ENCODE measurements around the gene PDE4D.
"Not testable (repeated sequence)": the region's sequence is repeated elsewhere in the genome, so short reads cannot be mapped to it uniquely, and the experiment has no call there.

The PDE4D gene

DNA sequence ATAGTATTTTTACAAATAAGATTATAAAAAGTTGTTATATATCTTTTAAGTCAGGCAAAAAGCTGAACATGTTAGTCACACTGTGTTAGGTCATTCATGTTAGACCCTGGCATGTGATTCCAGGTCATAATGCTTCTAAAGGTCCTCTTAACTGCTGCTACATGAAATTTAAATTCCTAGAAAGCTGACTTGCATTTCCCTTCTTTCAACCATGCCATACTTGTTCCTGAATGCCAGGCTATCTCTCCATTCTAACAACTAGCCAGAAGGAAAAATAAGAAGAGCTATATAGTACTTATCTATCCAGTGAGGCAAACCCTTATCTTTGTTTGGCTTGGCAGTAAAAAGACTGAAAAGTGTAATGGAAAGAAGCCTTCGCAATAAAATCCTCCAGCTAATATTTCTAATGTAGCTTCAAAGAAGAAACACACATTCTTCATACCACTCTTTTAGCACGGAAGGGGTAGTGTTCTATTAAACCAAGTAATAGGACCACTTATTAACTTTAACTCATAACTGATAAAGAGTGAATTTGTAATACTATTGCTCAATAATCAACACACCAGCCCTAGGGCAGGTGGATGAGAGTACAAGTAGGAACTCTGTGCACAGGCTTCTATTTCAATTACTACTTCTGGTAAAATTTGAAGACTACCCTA lies 310.2 kb downstream of the PDE4D start:
- no peak for DNase-seq (ENCODE audit: low spot score)

DNA sequence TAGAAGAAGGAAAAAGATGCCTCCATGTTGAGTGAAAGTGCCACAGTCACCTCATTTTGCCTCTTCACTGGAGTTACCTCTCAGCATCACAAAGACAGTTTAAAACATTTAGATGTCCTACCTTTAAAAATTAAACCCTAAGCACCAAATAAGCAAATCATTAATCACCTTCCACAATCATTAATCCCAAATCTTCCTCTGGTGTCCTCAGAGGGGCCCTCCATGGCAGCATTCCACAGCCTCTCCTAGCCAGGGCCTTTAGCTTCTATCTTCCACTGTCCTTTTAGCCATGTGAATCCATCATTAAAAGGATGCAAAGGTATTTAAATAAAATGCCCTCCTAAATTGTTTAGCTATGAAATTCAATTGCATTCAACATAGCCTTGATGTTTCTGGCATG lies 310.8 kb downstream of the PDE4D start:
- no peak for DNase-seq (ENCODE audit: low spot score)

DNA sequence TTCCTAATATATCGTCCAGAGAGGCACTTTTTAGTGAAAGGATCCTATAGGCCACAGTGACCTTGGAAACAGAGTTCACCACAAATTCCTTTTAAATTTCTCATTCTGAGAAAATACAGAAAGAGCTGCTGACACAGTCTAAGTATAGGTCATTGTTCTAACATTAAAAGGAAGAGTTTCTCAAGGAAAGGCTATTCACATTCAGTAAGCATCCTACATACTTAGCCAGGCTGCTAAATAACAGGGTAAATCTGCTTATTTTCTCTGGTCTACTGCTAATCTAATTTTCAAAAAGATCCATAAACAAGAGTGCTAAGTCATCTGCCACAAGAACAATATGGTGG lies 313.7 kb downstream of the PDE4D start:
- DNase-seq (ENCODE audit: low spot score): no peak

DNA sequence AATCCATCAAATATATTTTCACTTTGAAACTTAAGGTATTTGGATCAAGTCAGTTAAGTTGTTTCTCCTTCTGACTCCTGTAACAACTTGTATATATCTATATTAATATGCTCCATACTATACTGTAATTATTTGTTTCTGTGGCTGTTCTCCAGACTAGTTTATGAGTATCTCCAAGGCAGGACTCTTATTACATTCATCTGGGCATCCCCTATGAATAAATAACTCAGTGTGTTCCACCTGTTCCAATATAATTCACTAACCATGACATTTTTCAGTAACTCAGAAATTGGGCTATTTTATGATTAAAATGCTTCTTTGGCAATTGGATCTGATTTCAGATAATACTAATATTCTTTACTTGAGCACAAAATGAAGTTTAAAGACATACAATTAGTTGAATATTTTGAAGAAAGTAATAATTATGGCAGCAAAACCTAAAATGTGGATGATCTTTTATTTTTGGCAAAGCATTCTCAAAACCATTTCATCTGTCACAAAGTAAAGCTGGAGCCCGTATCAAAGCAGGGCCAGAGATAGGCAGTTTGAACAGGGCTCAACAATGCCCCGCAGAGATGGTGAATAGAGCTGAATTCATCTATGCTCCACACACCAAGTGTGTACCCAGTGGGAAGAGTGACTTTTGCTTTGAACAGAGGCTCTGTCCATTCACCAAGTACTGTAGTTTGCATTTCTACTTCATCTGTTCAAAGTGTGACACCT lies 314.3 kb downstream of the PDE4D start:
- peak; percentile 65 for DNase-seq (ENCODE audit: low spot score)

DNA sequence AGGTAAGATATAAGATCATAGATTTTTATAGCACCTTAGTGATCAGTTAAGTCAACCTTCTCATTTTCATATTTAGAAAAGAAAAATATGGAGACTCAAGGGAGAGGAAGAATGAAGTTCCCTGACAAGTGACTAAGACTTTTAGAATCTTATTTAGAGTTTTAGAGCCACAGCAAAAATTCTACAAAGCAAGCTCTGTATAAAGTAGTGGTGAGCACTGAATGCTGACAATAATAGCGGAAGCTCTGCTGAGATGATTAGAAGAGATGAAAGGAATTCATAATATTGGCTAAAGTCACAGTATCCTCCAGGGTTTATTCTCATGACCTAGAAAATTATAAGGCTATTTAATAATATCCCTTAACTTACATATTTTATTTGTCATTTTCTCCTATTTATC lies 316.0 kb downstream of the PDE4D start:
- DNase-seq (ENCODE audit: low spot score): no peak

DNA sequence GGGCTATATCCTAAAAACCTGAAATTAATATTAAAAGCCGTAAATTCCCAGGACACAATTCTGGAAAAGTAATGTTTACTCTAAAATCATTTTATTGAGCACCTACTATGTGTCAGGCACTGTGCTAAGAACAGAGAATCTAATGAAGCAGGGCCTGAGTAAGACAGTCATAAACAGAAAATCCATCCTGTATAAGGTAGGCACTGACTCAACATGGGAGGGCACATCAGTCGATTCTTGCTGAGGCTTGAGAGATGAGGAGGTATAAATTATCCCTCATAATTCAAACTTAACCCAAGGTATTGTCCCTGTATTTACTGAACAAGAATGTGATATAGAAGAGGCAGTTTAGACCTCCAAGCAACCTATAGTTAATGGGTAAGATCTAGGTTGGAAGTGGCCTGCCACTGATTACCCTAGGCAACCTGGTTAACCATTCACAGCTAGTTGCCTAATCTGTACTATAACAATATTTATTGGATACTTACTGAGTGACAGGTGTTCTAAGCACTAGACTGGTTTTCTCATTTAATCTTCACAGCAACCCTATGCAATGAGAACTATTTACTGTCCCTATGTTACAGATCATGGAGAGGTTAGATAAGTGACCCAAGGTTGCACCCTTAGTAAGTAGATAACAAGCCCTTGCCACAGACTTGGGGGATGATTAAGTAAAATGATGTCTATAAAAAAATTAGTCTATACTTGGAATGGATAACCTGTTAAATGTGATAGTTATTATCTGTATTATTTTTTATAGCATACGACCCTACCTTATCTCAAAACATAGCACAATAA lies 317.7 kb downstream of the PDE4D start:
- DNase-seq (ENCODE audit: low spot score): no peak

DNA sequence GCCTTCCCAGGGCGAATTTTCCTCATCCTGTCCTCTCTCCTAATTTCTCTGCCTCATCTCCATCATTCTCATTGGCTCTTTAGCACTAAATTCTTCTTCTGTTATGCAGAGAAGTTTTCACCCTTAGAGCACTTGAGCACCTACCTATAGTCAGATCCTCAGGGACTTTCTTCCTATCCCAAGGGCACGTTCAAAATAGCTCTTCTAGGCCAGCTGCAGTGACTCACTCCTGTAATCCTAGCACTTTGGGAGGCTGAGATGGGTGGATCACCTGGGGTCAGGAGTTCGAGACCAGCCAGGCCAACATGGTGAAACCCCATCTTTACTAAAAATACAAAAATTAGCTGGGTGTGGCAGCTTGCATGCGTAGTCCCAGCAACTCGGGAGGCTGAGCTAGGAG lies 320.0 kb downstream of the PDE4D start:
- DNase-seq (ENCODE audit: low spot score): not testable (repeated sequence)

DNA sequence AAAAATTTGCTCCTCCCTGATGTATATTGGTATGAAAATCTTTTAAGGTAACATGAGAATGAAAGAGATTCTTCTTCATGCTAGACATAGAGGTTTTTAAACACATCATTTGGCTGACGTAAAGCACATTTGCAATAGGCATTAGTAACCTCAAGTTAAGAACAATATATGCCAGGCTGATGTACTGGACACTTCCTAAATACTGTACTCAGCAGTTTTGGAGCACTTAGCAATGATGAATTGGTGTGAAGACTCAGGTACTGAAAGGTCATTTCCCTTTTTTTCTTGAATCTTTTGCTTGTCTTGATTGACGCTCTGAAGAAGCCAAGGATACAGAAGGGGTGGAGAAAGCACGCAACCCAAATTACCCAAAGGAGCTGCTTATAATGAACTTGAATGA lies 322.5 kb downstream of the PDE4D start:
- no peak for DNase-seq (ENCODE audit: low spot score)

DNA sequence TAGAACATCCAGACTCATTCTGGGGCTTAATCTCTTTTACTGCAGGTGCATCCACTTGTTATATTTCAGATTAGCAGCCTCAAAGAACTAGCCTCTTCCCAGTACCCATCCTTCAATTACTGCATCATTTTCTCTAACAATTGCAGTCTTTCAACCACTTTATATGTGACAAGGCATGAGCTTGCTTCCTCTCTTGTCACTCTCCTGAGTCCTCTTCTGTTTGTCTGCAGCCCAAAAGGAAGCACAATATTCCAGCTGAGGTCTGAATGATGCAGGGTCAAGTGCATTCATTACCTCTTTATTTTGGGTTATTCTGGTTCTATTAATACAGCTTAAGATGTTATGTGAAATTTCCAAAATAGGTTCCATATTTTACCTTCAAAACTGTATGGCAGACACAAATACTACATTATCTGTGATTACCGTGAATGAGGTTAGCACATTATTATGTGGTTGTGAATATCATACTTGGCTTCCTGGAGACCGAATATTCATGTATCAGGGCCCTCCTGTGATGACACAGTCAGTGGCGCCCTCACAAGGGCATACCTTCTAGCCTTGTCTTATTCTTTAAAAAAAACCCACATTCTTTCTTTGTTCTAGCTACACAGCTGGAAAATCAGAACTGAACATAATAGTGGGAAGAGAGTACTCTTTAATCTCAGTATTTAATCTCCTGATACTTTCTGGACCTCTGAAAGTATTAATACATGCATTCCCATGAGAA lies 323.8 kb downstream of the PDE4D start:
- no peak for DNase-seq (ENCODE audit: low spot score)

DNA sequence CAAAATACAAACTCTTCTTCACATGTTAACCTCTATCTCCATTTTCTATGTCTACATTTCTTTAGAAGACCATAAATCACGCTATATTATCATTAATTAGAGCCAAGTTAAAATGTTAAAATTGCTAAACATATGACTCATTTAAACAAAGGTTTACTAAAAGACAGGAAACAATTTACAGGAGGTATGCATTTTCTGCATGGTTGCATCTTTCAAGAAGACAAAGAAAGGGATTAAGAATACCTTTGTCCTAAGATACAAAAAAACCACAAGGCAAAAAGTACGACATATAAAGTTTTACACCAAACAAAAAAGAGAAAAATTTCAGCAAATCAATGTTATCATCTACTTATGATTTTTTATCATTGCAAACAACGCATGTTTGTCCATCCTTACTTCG lies 324.4 kb downstream of the PDE4D start:
- no peak for DNase-seq (ENCODE audit: low spot score)

DNA sequence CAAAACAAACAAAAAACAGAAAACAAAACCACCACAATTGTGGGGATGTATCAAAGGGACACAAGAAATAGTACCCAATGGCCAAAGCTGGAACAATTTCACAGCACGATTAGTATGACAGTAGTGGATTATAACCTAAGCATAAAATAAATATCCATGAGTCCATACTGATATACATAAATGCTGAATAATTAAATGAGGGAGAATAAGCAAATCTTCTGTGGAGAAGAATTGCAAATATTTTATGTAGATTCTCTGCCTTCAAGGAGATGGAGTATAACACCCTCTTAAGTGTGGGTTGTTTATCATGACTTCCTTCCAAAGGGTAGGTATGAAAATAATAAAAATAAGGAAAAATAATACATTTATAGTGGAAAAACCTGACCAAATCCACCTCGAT lies 325.4 kb downstream of the PDE4D start:
- no peak for DNase-seq (ENCODE audit: low spot score)

DNA sequence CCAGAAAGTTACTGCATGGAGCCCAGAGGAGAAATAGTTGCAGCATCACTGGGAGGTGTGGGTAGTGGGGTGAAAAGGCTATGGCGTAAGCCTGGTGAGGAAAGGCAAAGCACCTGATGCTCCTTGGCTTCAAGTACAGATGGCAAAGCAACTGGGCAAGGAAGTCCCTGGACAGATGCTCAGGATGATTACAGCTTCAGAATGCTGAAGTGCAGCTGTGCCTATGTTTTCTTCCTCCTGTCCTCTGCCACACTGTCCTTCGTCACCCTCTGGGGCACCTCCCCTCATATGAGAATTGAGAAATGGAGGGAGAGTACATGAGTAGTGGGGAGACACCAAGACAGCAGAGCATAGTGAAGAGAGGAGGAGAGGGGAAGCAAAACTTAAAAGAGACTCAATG lies 328.0 kb downstream of the PDE4D start:
- no peak for DNase-seq (ENCODE audit: low spot score)

DNA sequence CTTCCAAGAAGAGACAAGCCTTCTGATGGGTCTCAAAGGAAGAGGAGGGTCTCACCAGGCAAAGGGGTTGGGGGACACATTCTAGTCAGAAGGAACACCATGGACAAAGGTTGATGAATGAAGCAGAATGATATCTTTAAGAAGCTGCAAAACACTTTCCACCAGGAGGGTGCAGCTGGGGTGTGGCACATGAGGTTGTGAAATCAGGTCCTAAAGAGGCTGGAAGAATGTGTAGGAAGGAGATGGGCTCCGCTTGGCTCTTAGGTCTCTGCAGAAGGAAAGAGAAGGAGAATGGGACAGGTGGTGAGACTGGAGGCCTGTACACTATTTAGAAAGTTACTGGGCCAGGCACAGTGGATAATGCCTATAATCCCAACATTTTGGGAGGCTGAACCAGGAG lies 328.6 kb downstream of the PDE4D start:
- DNase-seq (ENCODE audit: low spot score): no peak

DNA sequence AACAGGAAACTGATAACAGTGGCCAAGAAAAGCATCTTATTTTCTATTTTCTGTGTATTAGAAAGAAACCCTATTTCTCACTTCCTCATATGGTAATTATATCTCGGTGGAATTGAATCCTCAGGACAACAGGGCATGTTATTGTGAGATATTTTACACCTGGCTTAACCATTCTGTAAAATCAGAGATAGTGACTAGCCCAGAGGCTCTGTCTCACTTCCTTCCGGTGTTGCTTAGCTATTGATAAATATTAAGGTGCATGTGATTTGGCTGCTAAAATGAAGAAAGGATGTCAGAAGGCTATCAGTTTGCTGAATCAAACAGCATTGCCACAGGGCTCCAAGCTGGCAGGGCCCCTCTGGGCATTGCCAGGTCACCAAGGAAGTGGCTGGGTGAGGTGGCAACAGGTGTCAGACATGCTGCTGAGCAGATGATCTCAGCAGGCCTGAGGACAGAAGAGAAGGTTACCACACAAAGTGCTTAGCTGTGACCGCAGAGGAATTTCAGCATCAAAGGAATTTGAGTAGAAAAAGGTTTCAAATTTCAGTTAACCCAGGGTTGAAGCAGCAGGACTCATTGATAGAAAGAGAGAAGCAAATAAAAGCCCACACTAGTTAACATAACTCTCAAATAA lies 330.7 kb downstream of the PDE4D start:
- no peak for DNase-seq (ENCODE audit: low spot score)

DNA sequence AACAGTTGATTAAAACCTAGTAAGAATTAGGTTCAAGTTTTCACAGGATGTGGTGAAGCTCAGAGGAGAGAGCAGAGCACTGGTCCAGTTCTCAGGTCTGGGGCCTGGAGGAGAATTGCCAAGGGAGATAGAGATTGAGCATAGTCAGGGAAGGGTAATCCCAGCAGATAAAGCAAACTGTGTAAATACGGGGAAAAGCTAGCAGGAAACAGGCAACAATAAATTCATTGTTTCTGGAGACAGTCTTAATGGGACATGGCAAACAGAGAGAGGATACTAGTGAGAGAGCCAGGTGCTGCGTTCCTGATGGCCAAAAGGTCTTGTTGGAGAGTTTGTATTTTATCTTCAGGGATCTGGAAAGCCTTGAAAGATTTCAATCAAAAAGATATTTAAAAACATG lies 333.0 kb downstream of the PDE4D start:
- no peak for DNase-seq (ENCODE audit: low spot score)

DNA sequence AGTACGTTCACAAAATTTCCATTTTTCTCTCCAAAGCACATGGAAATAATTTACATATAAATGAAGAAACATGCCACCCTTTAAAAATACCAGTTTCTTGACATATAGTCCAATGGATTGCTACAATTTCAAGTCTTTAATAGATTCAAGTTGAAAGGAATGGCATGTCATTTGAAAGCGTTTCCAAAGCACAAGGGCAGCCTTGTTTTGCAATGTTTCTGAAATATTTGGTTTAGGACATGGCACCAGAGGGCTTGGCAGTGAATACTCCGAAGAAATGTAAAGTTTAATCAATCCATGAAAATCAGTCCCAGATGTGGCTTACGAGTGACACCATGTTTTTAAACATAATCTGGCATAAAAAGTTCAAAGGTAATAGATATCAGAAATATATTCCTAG lies 333.7 kb downstream of the PDE4D start:
- DNase-seq (ENCODE audit: low spot score): no peak

DNA sequence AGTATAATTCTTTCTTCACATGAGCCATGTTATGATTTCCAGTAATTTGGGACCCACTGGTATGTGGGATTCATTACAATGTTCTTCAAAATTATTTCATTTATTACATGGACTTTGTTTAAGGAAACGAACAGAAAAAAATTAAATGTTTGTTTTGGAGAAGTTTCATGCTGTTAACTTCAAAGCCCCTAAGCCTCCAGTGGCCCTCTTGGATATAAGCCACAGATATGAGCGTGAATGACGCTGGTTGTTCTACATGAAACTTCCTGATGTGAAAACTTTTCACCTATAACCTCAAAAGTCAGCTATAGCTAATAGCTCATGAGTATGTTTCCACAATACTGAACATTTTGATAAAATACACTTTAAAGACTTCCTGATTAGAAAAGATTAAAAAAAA lies 334.2 kb downstream of the PDE4D start:
- no peak for DNase-seq (ENCODE audit: low spot score)

DNA sequence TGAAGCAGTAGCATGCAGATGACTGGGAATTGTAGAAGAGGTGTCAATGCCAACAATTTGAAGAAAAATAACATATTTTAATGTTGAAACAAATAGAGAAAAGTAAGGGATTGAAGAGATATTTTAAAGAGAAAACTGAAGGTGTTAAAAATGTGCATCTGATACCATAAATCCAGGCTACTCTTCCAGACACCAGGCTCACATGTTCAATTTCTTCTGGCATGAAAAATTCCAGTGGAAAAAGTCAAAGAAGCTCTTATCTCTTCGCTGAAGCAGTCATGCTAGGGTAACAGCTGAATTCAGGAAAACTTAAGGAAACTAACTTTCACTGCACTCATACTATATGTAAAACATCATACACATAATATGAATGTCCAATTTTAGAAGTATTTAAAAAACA lies 335.0 kb downstream of the PDE4D start:
- no peak for DNase-seq (ENCODE audit: low spot score)

DNA sequence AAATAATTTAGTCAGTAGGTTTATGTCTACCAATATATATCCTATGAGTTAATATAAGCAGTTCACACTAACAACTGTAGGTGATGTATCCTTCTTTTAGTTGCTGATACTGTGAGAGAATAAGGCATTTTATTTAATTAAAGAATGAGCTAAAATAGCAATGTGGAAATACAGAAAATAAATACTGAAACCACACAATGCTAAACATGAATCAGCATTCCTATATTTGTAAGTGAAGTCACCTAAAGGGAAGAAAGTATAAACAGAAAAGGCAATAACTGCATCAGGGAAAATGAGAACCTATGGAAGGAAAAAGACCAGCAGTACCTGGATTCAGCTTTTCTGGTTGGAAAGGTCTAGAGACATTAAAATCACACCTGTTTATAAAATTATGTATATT lies 336.0 kb downstream of the PDE4D start:
- DNase-seq (ENCODE audit: low spot score): no peak

DNA sequence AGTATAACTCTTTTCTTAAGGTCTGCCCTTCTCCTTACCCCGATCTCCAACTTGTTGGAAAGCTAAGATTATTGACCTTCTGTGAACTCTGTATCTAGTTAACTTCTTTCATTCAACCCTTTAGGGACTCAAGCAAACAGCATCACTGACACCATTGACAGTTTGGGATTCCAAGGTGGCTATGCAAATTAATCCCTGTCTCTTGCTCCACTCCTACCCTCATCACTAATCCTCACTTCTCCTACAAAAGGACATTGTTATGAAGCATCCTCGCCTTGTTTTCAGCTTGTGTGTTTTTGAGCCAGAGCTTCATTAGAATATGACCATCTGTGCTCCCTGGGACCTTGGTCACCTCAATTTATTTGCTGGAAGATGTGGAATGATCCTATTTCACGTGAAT lies 337.9 kb downstream of the PDE4D start:
- no peak for DNase-seq (ENCODE audit: low spot score)

DNA sequence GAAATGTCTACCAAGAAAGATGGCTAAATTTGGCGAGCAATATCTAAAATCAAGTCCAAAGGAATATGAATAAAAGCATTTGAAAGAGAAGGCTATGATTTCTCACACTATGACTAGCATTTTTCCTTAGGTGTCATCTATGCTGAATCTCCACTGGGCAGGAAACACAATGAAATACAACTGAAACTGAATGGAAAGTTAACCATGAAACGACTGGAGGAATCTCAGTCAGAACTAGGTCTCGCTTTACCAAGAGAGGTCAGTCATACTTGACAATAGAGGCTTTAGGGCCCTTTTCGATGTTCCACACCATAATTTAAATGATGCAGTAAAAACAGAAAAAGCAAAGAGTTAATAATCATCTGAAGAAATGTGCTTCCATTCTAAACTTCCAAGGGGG lies 339.0 kb downstream of the PDE4D start:
- DNase-seq (ENCODE audit: low spot score): no peak

DNA sequence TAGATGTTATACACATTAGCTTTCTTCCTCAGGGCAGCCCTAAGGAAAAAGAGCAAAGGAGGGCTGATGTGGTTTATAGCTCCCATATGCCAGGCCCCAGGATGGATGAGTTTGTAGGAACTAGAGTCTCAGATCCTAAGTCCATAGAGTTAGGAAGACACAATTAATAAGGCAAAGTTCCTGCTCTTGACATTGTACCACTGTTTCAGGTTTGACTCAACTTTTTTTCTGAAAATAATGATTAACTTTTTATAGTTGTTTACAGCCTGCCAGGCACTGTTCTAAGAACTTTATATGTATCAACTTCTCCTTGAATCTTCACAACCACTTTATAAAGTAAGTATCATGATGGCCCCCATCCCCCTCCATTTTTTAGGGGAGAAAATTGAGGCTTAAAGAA lies 339.5 kb downstream of the PDE4D start:
- no peak for DNase-seq (ENCODE audit: low spot score)

Data from globus pallidus (tissue), 1 donor.